ENCODE data around the gene MPHOSPH9. TPM values are rescaled to one million over a fixed set of nuclear protein-coding genes. Genes with fewer than 3 reads are reported as not detected.

MPHOSPH9 gene
- total RNA-seq, 1 experiment from 2014 or later = 60.5 TPM

DNA sequence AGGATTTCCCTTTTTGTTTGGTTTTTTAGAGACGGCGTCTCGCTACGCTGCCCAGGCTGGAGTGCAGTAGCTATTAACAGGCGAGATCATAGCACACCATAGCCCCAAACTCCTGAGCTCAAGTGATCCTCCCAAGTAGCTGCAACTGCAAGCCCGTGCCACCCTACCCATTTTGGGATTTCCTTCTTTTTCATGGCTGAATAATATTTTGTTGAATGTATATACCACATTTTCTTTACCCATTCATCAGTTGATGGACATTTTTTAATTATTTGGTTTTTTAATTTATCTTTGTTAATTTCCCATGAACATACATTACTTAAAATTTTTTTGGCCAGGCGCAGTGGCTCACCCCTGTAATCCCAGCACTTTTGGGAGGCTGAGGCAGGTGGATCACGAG, 97.3 kb downstream of the MPHOSPH9 start:
- Histone ChIP-seq H3K14ac (ENCODE audit: insufficient read depth, low read length) (no peak overlapping the region), H2AFZ (ENCODE audit: low read length) (no peak overlapping the region), H3K79me2 (ENCODE audit: insufficient read depth, low read length) (no peaks in the 10 kb centered on the region), H2BK5ac (ENCODE audit: insufficient read length, low read length) (no peak overlapping the region), H3T11ph (ENCODE audit: low read length) (no peak overlapping the region), H3K9ac (ENCODE audit: extremely low read depth, insufficient read length, low read length) (no peak overlapping the region), H3K4ac (ENCODE audit: low read depth, low read length) (no peak overlapping the region), H4K8ac (replicated peaks; ENCODE audit: insufficient read length, low read depth, low read length) (no peak overlapping the region), H2BK20ac (ENCODE audit: low read depth, low read length, poor library complexity, severe bottlenecking) (no peak overlapping the region), H3K18ac (ENCODE audit: insufficient read length, low read depth, low read length) (no peak overlapping the region), H3K23ac (ENCODE audit: insufficient read length, low read depth, low read length) (no peak overlapping the region), H2BK15ac (ENCODE audit: low read depth, low read length) (no peak overlapping the region), H2BK120ac (ENCODE audit: low read depth, low read length, poor library complexity, severe bottlenecking) (no peak overlapping the region), H4K5ac (ENCODE audit: insufficient read length, low read depth, low read length) (no peak overlapping the region), H4K91ac (ENCODE audit: insufficient read length, low read depth, low read length) (no peak overlapping the region), H3K79me1 (ENCODE audit: insufficient read depth, low read depth, low read length, poor library complexity, severe bottlenecking) (no peaks in the 10 kb centered on the region), H2BK12ac (ENCODE audit: insufficient read length, low read depth, low read length) (no peak overlapping the region), H3K27me3 (ENCODE audit: insufficient read depth, low read length) (no peaks in the 10 kb centered on the region), H2AK5ac (ENCODE audit: insufficient read length, low read length) (no peak overlapping the region), H3K4me1 (ENCODE audit: insufficient read depth, low read length) (no peaks in the 10 kb centered on the region), H3K9me3 (ENCODE audit: control insufficient read depth, low read depth, low read length) (no peaks in the 10 kb centered on the region), H3K56ac (ENCODE audit: insufficient read length, low read depth, low read length) (no peak overlapping the region), H3K23me2 (ENCODE audit: insufficient read length, low read depth, low read length, poor library complexity, severe bottlenecking) (no peaks in the 10 kb centered on the region), H4K20me1 (ENCODE audit: control insufficient read depth, insufficient read depth, insufficient read length) (no peaks in the 10 kb centered on the region), H3K27ac (ENCODE audit: insufficient read length, low read depth, low read length) (no peak overlapping the region), H3K4me2 (ENCODE audit: insufficient read depth, insufficient read length, low read length) (no peak overlapping the region)
- no peaks in the 10 kb centered on the region; the same call in 1 of the 2 replicates for H3K27me3 Mint-ChIP-seq (ENCODE audit: low read depth)
- peaks cover 0 to 3% of the 10 kb centered on the region in 2 experiments; a peak in 1 of 5 replicates for H3K9me3 Mint-ChIP-seq
- peaks cover 0 to 5% (median 0%) of the 10 kb centered on the region in 3 experiments; a peak in 4 of 7 replicates for H3K36me3 Mint-ChIP-seq (ENCODE audit: insufficient read depth in 1 of 3, low read depth in 3 of 3)
- WGBS (ENCODE audit: extremely low coverage, insufficient read length, low lambda C conversion rate) = no CpG with 5 or more reads among the region's 8 CpGs
- H3K4me1 Mint-ChIP-seq = peaks cover 14% of the 10 kb centered on the region in 2 experiments
- TF ChIP-seq, protein P1, sequence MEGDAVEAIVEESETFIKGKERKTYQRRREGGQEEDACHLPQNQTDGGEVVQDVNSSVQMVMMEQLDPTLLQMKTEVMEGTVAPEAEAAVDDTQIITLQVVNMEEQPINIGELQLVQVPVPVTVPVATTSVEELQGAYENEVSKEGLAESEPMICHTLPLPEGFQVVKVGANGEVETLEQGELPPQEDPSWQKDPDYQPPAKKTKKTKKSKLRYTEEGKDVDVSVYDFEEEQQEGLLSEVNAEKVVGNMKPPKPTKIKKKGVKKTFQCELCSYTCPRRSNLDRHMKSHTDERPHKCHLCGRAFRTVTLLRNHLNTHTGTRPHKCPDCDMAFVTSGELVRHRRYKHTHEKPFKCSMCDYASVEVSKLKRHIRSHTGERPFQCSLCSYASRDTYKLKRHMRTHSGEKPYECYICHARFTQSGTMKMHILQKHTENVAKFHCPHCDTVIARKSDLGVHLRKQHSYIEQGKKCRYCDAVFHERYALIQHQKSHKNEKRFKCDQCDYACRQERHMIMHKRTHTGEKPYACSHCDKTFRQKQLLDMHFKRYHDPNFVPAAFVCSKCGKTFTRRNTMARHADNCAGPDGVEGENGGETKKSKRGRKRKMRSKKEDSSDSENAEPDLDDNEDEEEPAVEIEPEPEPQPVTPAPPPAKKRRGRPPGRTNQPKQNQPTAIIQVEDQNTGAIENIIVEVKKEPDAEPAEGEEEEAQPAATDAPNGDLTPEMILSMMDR (conservative IDR thresholded peaks at IDR 0.05) = no peak
- no peak overlapping the region for H3K27ac Mint-ChIP-seq
- no peak for DNase-seq
- H3K4me3 Mint-ChIP-seq = no peak overlapping the region
